NCI-H1930 (cell line): ENCODE results near the gene KRTAP2-1.
"Not testable (repeated sequence)": the region's sequence is repeated elsewhere in the genome, so short reads cannot be mapped to it uniquely, and the experiment has no call there.

ENCODE experiments used
- DNase-seq, 2 experiments: peaks; one replicate each; lab custom pipeline; 2025; lab: John Stamatoyannopoulos, UW

The KRTAP2-1 gene

GRCh38 chr17:41012326-41013120 lies 34.6 kb downstream of the KRTAP2-1 start:
- DNase-seq = no peak

- no peak for DNase-seq
These were observed 36.7 kb downstream of the KRTAP2-1 start for GRCh38 chr17:41010441-41010840.

DNA sequence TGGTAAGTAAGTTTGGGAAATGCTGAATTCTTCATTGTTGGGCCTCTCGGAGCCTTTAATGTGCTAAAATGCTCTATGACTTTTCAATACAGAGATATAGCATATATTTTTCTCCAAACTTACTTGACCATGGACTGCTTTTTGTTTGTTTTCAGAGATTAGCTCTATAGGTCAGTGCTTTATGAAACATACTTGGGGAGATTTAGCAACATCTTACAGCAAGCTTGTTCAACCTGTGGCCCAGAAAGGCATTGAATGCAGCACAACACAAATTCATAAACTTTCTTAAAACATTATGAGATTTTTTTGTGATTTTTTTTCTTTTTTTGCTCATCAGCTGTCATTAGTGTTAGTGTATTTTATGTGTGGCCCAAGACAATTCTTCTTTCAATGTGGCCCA lies 37.2 kb downstream of the KRTAP2-1 start:
- no peak for DNase-seq

DNA sequence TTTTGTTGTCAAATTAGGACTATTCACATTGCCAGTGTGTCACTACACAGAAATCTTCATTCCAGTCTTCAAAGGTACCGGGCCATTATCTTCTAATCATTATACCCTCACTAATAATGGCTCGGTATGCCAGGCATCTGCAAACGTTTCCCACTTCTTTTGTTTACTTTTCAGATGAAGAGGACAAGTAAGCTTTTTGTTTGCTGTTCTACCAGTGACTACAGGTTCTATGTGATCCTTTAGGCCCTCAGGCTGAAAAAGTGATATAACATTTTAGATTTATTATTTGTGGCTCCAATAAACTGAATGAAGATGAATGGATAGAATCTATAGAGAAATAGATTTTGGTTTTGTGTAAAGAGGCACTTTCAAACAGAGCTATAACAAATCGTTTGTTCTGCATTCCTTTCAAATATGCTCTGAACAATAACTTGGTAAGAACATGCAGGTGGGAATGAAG lies 37.8 kb downstream of the KRTAP2-1 start:
- DNase-seq = no peak

DNA sequence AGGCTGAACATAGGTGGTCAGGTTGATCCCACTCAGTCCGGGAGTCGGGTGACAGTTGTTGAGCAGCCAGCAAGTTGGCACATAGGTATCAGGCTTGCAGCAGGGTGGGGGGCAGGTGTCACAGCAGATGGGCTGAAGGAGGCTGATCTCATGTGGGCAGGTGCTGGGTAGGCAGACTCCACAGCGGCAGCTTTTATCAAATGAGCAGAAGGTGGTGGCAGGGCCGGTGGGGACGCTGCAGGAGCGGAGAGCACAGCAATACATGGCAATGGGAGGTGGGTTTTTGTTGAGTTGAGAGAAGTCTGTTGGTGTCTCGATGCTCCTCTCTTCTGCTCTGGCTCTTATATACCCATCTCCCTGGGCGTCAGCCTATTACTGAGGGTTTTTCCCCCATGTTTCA lies 38.3 kb downstream of the KRTAP2-1 start, which contains the start of gene KRTAP3-1:
TSS of gene KRTAP3-1 (minus strand) at position 318 of the 400 bp plus-strand sequence. CDS start at position 264, 54 bp downstream.
- no peak for DNase-seq

DNA sequence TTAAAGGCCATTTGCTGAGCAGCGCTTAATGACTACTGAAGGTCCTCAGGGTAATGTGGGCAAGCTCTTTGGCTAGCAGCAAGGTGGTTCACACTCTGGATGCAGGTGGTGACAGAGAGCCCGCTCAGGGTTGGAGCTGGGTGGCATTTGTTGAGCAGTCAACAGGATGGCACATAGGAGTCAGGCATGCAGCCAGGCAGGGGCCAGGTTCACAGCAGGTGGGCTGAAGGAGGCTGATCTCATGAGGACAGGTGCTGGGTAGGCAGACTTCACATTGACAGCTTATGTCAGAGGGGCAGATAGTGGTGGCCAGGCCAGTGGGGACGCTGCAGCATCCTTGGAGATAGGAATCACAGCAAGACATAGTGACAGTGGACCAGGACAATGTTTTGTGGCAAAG lies 42.7 kb downstream of the KRTAP2-1 start:
- DNase-seq = no peak

DNA sequence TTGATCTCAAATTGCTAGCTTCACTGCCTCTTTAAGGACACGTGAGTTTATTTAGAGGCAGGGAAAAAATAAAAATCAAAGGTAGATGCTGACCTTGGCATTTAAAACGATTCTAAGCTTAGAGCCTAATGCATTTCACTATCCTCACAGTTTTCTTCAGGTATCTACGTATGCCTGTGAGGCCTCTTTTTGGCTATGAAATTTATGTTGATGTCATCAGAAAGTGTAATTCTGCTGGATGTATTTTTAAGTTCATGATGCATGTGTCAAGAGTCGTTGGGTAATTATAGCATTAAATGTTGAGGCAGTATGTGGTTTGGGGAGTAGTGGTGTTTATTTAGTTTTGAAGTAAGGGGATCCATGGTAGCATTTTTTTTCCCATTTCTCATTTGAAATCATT lies 43.2 kb downstream of the KRTAP2-1 start:
- no peak for DNase-seq

- DNase-seq = no peak
These were observed 44.3 kb downstream of the KRTAP2-1 start for GRCh38 chr17:41002814-41003213.

GRCh38 chr17:41001795-41002194 lies 45.3 kb downstream of the KRTAP2-1 start:
- no peak for DNase-seq

GRCh38 chr17:40999563-40999962 lies 47.6 kb downstream of the KRTAP2-1 start, which contains the start of gene KRTAP3-2:
TSS of gene KRTAP3-2 (minus strand) at chr17:40999906. CDS start at chr17:40999853, 53 bp downstream.
- DNase-seq = not testable (repeated sequence)

DNA sequence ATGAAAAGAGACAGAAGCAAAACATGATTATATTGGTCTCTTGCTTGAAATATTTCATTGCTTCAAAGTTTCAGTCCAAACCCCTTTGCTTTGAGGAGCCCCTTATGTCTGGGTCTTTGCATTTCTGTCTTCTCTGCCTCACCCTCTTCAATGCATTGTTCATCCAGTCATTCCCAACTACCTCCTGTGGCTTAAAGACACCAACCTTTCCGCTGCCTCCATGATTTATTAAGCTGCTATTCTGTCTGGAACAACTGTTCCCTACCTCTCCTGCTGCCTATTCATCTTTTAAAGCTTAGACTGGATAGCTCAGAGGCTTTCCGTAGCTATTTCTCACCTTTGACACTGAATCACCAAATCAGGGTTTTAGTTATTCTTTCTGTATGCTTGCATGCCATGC lies 49.8 kb downstream of the KRTAP2-1 start:
- DNase-seq = no peak

- no peak for DNase-seq
These were observed 50.3 kb downstream of the KRTAP2-1 start for GRCh38 chr17:40996829-40997228.
